H1 (cell line): ENCODE measurements around the gene ZBTB43. TPM values are rescaled to one million over a fixed set of nuclear protein-coding genes. Genes with fewer than 3 reads are reported as not detected.

ENCODE experiments used
- SP2 ChIP-seq: IDR thresholded peaks from 2 replicates; pipeline ENCODE4 v1.6.1; 2012; ENCODE audit warnings: mild to moderate bottlenecking, low read length, inconsistent platforms
- polyA plus RNA-seq, 7 experiments: library from polyadenylated mRNA; depleted of rRNA in 3 of 7; stranded (reverse) in 5 of 7; unstranded in 2 of 7; fragments of >200 nt in 5 of 7; fragments of 200-250 nt in 2 of 7; gene quantifications; 1 replicate in 5 of 7; 2 replicates in 1 of 7; 4 replicates in 1 of 7; pipeline versions ENCODE4 v1.2.1 to v1.2.3, GENCODE V29; 2011 to 2013; ENCODE audit warnings: missing spikeins in 2 of 7, mixed read lengths in 2 of 7
- total RNA-seq: library from RNA; stranded (reverse); fragmentation: NEBNext Ultra II Directional; extraction: Animal tissue kit (Norgen Biotek cat#: 25700); gene quantifications from 2 replicates; pipeline ENCODE4 v1.2.1, GENCODE V29; 2021
- TF ChIP-seq, protein P1 (sequence below): fragments of 300-600 bp; sonication (generic); IDR thresholded peaks from 2 replicates; pipeline ENCODE4 v1.7.1; 2012; ENCODE audit warnings: low read length, moderate library complexity, mild to moderate bottlenecking, inconsistent platforms; ENCODE audit not compliant: insufficient replicate concordance

Gene ZBTB43
- total and polyA plus RNA-seq, 2 of the 8 experiments (the other 6 are each of a cell fraction or from before 2014, with no cell fraction given): 4.1 to 16.7 TPM

DNA sequence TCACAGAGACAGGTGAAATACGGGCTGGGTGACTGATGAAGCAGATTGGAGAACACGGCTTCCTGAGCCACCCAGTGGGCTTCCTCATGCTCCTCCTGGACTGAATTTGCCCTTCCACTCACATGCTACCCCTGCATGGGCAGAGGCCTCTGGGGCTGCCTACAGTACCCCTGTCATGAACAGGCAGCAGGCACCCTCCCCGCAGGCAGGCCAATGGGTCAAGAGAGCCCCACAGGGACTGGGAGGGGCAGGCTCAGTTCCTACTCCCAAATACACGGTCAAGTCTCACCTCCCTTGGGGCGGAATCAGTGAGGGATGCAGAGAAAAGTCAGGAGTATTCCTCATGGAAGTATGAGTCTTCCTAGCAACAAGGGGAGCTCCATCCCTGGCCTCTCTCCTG lies 48.6 kb upstream of the ZBTB43 start (continued):
- TF ChIP-seq, protein P1, sequence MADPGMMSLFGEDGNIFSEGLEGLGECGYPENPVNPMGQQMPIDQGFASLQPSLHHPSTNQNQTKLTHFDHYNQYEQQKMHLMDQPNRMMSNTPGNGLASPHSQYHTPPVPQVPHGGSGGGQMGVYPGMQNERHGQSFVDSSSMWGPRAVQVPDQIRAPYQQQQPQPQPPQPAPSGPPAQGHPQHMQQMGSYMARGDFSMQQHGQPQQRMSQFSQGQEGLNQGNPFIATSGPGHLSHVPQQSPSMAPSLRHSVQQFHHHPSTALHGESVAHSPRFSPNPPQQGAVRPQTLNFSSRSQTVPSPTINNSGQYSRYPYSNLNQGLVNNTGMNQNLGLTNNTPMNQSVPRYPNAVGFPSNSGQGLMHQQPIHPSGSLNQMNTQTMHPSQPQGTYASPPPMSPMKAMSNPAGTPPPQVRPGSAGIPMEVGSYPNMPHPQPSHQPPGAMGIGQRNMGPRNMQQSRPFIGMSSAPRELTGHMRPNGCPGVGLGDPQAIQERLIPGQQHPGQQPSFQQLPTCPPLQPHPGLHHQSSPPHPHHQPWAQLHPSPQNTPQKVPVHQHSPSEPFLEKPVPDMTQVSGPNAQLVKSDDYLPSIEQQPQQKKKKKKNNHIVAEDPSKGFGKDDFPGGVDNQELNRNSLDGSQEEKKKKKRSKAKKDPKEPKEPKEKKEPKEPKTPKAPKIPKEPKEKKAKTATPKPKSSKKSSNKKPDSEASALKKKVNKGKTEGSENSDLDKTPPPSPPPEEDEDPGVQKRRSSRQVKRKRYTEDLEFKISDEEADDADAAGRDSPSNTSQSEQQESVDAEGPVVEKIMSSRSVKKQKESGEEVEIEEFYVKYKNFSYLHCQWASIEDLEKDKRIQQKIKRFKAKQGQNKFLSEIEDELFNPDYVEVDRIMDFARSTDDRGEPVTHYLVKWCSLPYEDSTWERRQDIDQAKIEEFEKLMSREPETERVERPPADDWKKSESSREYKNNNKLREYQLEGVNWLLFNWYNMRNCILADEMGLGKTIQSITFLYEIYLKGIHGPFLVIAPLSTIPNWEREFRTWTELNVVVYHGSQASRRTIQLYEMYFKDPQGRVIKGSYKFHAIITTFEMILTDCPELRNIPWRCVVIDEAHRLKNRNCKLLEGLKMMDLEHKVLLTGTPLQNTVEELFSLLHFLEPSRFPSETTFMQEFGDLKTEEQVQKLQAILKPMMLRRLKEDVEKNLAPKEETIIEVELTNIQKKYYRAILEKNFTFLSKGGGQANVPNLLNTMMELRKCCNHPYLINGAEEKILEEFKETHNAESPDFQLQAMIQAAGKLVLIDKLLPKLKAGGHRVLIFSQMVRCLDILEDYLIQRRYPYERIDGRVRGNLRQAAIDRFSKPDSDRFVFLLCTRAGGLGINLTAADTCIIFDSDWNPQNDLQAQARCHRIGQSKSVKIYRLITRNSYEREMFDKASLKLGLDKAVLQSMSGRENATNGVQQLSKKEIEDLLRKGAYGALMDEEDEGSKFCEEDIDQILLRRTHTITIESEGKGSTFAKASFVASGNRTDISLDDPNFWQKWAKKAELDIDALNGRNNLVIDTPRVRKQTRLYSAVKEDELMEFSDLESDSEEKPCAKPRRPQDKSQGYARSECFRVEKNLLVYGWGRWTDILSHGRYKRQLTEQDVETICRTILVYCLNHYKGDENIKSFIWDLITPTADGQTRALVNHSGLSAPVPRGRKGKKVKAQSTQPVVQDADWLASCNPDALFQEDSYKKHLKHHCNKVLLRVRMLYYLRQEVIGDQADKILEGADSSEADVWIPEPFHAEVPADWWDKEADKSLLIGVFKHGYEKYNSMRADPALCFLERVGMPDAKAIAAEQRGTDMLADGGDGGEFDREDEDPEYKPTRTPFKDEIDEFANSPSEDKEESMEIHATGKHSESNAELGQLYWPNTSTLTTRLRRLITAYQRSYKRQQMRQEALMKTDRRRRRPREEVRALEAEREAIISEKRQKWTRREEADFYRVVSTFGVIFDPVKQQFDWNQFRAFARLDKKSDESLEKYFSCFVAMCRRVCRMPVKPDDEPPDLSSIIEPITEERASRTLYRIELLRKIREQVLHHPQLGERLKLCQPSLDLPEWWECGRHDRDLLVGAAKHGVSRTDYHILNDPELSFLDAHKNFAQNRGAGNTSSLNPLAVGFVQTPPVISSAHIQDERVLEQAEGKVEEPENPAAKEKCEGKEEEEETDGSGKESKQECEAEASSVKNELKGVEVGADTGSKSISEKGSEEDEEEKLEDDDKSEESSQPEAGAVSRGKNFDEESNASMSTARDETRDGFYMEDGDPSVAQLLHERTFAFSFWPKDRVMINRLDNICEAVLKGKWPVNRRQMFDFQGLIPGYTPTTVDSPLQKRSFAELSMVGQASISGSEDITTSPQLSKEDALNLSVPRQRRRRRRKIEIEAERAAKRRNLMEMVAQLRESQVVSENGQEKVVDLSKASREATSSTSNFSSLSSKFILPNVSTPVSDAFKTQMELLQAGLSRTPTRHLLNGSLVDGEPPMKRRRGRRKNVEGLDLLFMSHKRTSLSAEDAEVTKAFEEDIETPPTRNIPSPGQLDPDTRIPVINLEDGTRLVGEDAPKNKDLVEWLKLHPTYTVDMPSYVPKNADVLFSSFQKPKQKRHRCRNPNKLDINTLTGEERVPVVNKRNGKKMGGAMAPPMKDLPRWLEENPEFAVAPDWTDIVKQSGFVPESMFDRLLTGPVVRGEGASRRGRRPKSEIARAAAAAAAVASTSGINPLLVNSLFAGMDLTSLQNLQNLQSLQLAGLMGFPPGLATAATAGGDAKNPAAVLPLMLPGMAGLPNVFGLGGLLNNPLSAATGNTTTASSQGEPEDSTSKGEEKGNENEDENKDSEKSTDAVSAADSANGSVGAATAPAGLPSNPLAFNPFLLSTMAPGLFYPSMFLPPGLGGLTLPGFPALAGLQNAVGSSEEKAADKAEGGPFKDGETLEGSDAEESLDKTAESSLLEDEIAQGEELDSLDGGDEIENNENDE: no peak
- no peak for TF ChIP-seq SP2
